Ovary (tissue), 3 donors: Measurements from ENCODE around the gene GRAMD2A.

Source experiments
- EP300 ChIP-seq: sonication (generic); formaldehyde crosslinking; IDR thresholded peaks from one replicate; pipeline ENCODE4 v1.6.1; 2017; ENCODE audit warnings: antibody characterized with exemption
- POLR2A ChIP-seq: fragments of 450-650 bp; IDR thresholded peaks from one replicate; pipeline ENCODE4 v1.6.1; 2017; ENCODE audit warnings: antibody characterized with exemption, mild to moderate bottlenecking, moderate library complexity
- TF ChIP-seq, protein P1 (sequence below), 3 donors: fragments of 450-650 bp in 2 of 3; fragments of 200-600 bp in 1 of 3; IDR thresholded peaks; one replicate each; pipeline versions ENCODE4 v1.5.1 to v1.8.0; 2016 to 2022; ENCODE audit warnings: antibody characterized with exemption in 3 of 3, mild to moderate bottlenecking in 1 of 3
- donor health status: DM: no; HTN: no; CAD: no.

DNA sequence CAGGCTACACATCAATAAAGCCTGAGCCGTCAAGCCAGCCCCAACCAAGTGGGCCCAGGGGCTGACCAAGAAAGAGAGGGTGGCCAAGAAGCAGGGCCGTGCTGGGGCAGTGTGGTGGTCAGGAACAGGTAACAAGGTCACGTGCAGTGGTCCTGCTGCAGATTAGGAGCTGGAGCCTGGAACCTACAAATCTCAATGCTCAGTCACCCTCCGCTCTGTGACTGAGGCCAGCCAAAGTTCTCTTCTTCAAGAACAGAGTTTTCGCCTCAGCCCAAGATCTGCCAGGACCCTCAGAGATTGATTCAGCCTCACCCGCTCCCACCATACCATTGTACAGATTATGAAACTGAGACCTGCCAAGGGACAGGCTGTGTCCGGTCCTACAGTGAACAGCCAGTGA lies 26.9 kb downstream of the GRAMD2A start:
- TF ChIP-seq POLR2A = no peak
- TF ChIP-seq, protein P1, sequence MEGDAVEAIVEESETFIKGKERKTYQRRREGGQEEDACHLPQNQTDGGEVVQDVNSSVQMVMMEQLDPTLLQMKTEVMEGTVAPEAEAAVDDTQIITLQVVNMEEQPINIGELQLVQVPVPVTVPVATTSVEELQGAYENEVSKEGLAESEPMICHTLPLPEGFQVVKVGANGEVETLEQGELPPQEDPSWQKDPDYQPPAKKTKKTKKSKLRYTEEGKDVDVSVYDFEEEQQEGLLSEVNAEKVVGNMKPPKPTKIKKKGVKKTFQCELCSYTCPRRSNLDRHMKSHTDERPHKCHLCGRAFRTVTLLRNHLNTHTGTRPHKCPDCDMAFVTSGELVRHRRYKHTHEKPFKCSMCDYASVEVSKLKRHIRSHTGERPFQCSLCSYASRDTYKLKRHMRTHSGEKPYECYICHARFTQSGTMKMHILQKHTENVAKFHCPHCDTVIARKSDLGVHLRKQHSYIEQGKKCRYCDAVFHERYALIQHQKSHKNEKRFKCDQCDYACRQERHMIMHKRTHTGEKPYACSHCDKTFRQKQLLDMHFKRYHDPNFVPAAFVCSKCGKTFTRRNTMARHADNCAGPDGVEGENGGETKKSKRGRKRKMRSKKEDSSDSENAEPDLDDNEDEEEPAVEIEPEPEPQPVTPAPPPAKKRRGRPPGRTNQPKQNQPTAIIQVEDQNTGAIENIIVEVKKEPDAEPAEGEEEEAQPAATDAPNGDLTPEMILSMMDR (IDR thresholded peaks at IDR 0.05) = no peak
- TF ChIP-seq EP300 = no peak
